Activated T-helper 2 cell treated with anti-CD3 and anti-CD28 coated beads, Interferon-gamma antibody, Interleukin-2, Interleukin-4, amounts not matched to agents 10 μg/mL and 5 μg/mL and 100 μg/mL, durations not matched to agents 14 hours and 24 hours and 36 hours (primary cell): Measurements from ENCODE around the gene F8. TPM values are rescaled to one million over a fixed set of nuclear protein-coding genes. Genes with fewer than 3 reads are reported as not detected.
A peak's percentile ranks its signal among the peaks of the same experiment; 100 is the strongest.
"Not testable (repeated sequence)": the region's sequence is repeated elsewhere in the genome, so short reads cannot be mapped to it uniquely, and the experiment has no call there.

Source experiments
- DNase-seq: peaks from one replicate; pipeline ENCODE4 v3.0.0; 2021; ENCODE audit warnings: low spot score
- H3K27ac Mint-ChIP-seq: one replicate; pipeline ENCODE4 v1.8.0; 2021; ENCODE audit warnings: mixed read lengths
- H3K27me3 Mint-ChIP-seq: one replicate; pipeline ENCODE4 v1.8.0; 2021; ENCODE audit warnings: low read depth, mixed read lengths
- H3K36me3 Mint-ChIP-seq: one replicate; pipeline ENCODE4 v1.8.0; 2021; ENCODE audit warnings: low read depth, mixed read lengths
- H3K4me1 Mint-ChIP-seq: one replicate; pipeline ENCODE4 v1.8.0; 2021; ENCODE audit warnings: low read depth, mixed read lengths
- H3K4me3 Mint-ChIP-seq: one replicate; pipeline ENCODE4 v1.8.0; 2021; ENCODE audit warnings: low read depth, mild to moderate bottlenecking, moderate library complexity, mixed read lengths
- H3K9me3 Mint-ChIP-seq: one replicate; pipeline ENCODE4 v1.8.0; 2021; ENCODE audit warnings: mixed read lengths
- intact Hi-C: fragments of 100-400 bp; cut with micrococcal nuclease; formaldehyde crosslinking; loops from one replicate; pipeline ENCODE4 v1.15.1; 2023
- total RNA-seq: library from RNA; stranded (reverse); gene quantifications from 2 replicates; pipeline ENCODE4 v1.2.3, GENCODE V29; 2022

The F8 gene
- total RNA-seq, 1 donor from 2014 or later = 3.7 TPM

- H3K27ac Mint-ChIP-seq = peak overlapping the region; percentile 76
- intact Hi-C loops = no loop called here
- DNase-seq = no peak
- no peaks in the 10 kb centered on the region for H3K27me3 Mint-ChIP-seq
- H3K36me3 Mint-ChIP-seq = no peaks in the 10 kb centered on the region
- no peak overlapping the region for H3K4me3 Mint-ChIP-seq
- no peaks in the 10 kb centered on the region for H3K9me3 Mint-ChIP-seq
- H3K4me1 Mint-ChIP-seq = peaks cover 25% of the 10 kb centered on the region
These were observed 194.5 kb downstream of the F8 start for GRCh38 chrX:154828016-154828408.

GRCh38 chrX:154827194-154828015 lies 195.1 kb downstream of the F8 start:
- Mint-ChIP-seq H3K27me3 (peaks cover under 1% of the 10 kb centered on the region), H3K4me3 (no peak overlapping the region), H3K36me3 (no peaks in the 10 kb centered on the region), H3K4me1 (peaks cover 25% of the 10 kb centered on the region), H3K9me3 (no peaks in the 10 kb centered on the region), H3K27ac (peak overlapping the region; percentile 76)
- intact Hi-C loops = no loop called here
- no peak for DNase-seq

- intact Hi-C loops, H3K27ac Mint-ChIP-seq, H3K4me3 Mint-ChIP-seq: not testable (repeated sequence)
These were observed 196.9 kb downstream of the F8 start for GRCh38 chrX:154825586-154825985.

GRCh38 chrX:154824638-154825037 lies 197.9 kb downstream of the F8 start:
- Mint-ChIP-seq H3K36me3 (no peaks in the 10 kb centered on the region), H3K27me3 (peaks cover 7% of the 10 kb centered on the region), H3K9me3 (no peaks in the 10 kb centered on the region), H3K4me3 (no peak overlapping the region), H3K4me1 (peaks cover 23% of the 10 kb centered on the region), H3K27ac (no peak overlapping the region)
- intact Hi-C loops = no loop called here
- DNase-seq = no peak

More at GRCh38 chrX:154825586-154825985, 196.9 kb downstream of the F8 start:
- not testable (repeated sequence) for H3K27me3 Mint-ChIP-seq, H3K9me3 Mint-ChIP-seq, H3K36me3 Mint-ChIP-seq, DNase-seq
- peaks cover 27% of the 10 kb centered on the region for H3K4me1 Mint-ChIP-seq

DNA sequence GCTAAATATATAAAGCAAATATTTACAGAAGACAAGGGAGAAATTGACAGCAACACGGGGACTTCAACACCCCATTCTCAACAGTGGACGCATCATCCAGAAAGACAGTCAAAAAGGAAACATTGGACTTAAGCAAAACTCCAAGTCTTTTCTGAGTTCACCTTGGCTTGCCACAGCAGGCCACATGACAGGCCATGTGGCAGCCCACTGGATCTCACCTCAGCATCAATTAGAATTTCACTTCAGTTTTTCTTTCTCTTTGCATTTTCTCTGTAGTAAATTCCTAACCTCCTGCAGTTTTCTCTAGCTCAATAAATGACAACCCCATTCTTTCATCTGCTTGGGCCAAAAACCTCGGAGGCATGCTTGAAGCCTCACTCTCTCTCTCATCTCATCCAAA lies 200.5 kb downstream of the F8 start:
- Mint-ChIP-seq H3K27ac (no peak overlapping the region), H3K9me3 (no peaks in the 10 kb centered on the region), H3K36me3 (no peaks in the 10 kb centered on the region), H3K27me3 (peaks cover 7% of the 10 kb centered on the region), H3K4me1 (peaks cover 2% of the 10 kb centered on the region), H3K4me3 (no peak overlapping the region)
- DNase-seq = no peak
- intact Hi-C loops = no loop called here

DNA sequence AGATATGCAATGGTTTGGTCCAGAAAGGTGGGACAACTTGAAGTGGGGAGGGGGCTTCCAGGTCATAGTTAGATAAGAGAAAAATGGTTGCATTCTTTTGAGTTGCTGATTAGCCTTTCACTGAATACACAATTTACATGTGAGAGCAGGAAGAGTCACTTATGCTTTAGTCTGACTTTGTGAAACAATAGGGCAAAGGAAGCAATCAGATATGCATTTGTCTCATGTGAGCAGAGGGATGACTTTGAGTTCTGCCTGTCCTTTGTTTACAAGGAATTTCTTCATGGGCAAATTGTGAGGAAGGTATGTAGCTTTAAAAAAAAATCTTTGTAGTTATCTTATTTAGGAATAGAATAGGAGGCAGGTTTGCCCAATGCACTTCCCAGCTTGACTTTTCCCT lies 201.0 kb downstream of the F8 start:
- H3K27ac Mint-ChIP-seq = no peak overlapping the region
- intact Hi-C loops = no loop called here
- no peaks in the 10 kb centered on the region for H3K9me3 Mint-ChIP-seq
- peaks cover 2% of the 10 kb centered on the region for H3K4me1 Mint-ChIP-seq
- no peak overlapping the region for H3K4me3 Mint-ChIP-seq
- H3K36me3 Mint-ChIP-seq = no peaks in the 10 kb centered on the region
- H3K27me3 Mint-ChIP-seq = peaks cover 7% of the 10 kb centered on the region
- DNase-seq = no peak

DNA sequence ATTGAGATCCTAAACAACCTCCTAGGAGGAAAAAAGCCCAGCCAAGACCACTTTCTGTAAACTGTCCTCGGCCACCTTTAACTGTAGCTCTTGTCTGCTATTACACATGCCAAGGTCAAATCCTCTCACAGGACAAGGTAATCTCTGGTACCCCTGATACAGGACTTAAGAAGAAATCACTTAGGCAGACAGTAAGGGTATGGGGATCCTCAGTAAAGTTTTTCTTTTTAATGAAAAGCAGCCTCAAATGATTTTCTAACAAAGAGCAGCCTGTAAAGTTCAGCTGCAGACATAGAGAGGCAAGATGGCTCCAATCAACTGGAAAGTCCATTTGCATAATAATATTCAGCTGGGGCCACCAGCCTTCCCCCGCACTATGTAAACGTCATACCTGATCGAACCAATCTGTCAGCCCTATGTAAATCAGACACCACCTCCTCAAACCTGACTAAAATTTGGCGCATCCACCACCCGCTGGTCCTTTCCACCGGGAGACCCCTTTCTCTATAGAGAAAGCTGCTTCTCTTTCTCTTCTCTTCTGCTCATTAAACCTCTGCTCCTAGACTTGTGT lies 202.7 kb downstream of the F8 start:
- peaks cover 9% of the 10 kb centered on the region for H3K27me3 Mint-ChIP-seq
- no peak for DNase-seq
- intact Hi-C loops = no loop called here
- no peak overlapping the region for H3K27ac Mint-ChIP-seq
- no peaks in the 10 kb centered on the region for H3K9me3 Mint-ChIP-seq
- no peaks in the 10 kb centered on the region for H3K36me3 Mint-ChIP-seq
- peaks cover 6% of the 10 kb centered on the region for H3K4me1 Mint-ChIP-seq
- H3K4me3 Mint-ChIP-seq = no peak overlapping the region

- peaks cover 9% of the 10 kb centered on the region for H3K27me3 Mint-ChIP-seq
- H3K9me3 Mint-ChIP-seq = no peaks in the 10 kb centered on the region
- peaks cover 6% of the 10 kb centered on the region for H3K4me1 Mint-ChIP-seq
- DNase-seq = no peak
- H3K36me3 Mint-ChIP-seq = no peaks in the 10 kb centered on the region
- H3K27ac Mint-ChIP-seq = no peak overlapping the region
- intact Hi-C loops = no loop called here
- no peak overlapping the region for H3K4me3 Mint-ChIP-seq
These were observed 203.4 kb downstream of the F8 start for GRCh38 chrX:154818916-154819770.

- H3K36me3 Mint-ChIP-seq, H3K9me3 Mint-ChIP-seq, H3K4me1 Mint-ChIP-seq, intact Hi-C loops, DNase-seq, H3K27ac Mint-ChIP-seq, H3K4me3 Mint-ChIP-seq: not testable (repeated sequence)
- peaks cover 17% of the 10 kb centered on the region for H3K27me3 Mint-ChIP-seq
These were observed 205.4 kb downstream of the F8 start for GRCh38 chrX:154817048-154817618.

GRCh38 chrX:154816326-154816898 lies 206.1 kb downstream of the F8 start:
- DNase-seq, H3K36me3 Mint-ChIP-seq, H3K9me3 Mint-ChIP-seq, H3K4me3 Mint-ChIP-seq, H3K27ac Mint-ChIP-seq, H3K4me1 Mint-ChIP-seq, intact Hi-C loops: not testable (repeated sequence)
- H3K27me3 Mint-ChIP-seq = peaks cover 18% of the 10 kb centered on the region

DNA sequence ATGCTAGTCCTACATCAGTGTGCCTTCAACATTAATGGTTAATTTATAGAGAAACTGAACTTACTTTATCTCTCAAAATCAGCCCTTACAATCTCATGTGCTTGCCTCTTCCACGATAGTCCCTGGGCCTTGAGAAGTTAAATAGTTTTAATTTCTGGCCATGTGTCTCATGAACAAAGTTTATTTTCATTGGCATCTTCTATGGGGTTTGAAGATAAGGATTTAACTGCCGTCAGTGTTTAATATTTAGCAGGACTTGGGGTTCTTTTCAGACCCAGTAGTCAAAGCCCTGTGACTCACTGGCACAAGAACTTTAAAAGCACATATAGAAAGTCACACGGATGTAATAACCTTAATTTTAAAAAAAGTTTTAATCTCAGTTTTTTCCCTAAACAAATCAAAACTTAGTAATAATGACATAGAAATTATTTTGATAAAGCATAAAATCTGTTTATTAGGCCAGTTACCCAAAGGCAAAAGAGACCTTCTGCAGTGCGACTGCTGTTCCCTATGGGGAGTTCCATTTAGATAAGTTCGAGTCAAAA lies 207.2 kb downstream of the F8 start:
- intact Hi-C loops = no loop called here
- Mint-ChIP-seq H3K36me3 (no peaks in the 10 kb centered on the region), H3K4me1 (peaks cover 8% of the 10 kb centered on the region), H3K27ac (no peak overlapping the region), H3K9me3 (no peaks in the 10 kb centered on the region), H3K27me3 (peaks cover 17% of the 10 kb centered on the region), H3K4me3 (no peak overlapping the region)
- DNase-seq = no peak

DNA sequence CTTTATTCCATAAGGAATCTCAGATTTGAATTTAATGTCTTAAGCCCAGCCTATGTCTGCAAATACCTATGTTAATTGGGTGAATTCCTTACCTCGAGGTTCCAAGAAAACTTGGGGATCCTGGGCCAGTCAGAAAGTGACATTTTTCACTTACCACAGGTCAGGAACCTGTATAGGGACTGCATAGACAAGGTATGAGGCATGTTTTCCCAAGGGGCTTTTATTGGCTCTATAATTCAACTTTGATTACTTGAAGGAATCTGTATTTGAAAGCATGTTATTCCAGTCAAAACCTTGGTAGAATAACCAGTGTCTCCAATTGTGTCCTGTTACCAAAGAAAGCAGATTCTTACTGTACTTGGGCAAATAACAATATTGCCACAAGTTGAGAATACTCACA lies 208.7 kb downstream of the F8 start:
- Mint-ChIP-seq H3K27me3 (peaks cover 14% of the 10 kb centered on the region), H3K27ac (no peak overlapping the region), H3K36me3 (no peaks in the 10 kb centered on the region), H3K9me3 (peaks cover under 1% of the 10 kb centered on the region), H3K4me3 (no peak overlapping the region), H3K4me1 (peaks cover 11% of the 10 kb centered on the region)
- intact Hi-C loops = no loop called here
- no peak for DNase-seq
